Measurements from ENCODE around the gene PARD3B. TPM values are rescaled to one million over a fixed set of nuclear protein-coding genes. Genes with fewer than 3 reads are reported as not detected.
A peak's percentile ranks its signal among the peaks of the same experiment; 100 is the strongest.

Gene PARD3B
- total RNA-seq, 6 experiments from 2014 or later: 5.3 to 11.2 (median 8.3) TPM

- 55% methylated on average over 5 of the region's 5 CpGs for WGBS (ENCODE audit: insufficient coverage, low coverage, low lambda C conversion rate, missing lambda C conversion rate)
- TF ChIP-seq, protein P1, sequence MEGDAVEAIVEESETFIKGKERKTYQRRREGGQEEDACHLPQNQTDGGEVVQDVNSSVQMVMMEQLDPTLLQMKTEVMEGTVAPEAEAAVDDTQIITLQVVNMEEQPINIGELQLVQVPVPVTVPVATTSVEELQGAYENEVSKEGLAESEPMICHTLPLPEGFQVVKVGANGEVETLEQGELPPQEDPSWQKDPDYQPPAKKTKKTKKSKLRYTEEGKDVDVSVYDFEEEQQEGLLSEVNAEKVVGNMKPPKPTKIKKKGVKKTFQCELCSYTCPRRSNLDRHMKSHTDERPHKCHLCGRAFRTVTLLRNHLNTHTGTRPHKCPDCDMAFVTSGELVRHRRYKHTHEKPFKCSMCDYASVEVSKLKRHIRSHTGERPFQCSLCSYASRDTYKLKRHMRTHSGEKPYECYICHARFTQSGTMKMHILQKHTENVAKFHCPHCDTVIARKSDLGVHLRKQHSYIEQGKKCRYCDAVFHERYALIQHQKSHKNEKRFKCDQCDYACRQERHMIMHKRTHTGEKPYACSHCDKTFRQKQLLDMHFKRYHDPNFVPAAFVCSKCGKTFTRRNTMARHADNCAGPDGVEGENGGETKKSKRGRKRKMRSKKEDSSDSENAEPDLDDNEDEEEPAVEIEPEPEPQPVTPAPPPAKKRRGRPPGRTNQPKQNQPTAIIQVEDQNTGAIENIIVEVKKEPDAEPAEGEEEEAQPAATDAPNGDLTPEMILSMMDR (IDR thresholded peaks at IDR 0.05): no peak
- no peak for TF ChIP-seq POLR2A (IDR thresholded peaks at IDR 0.05)
- peak; percentile 40 to 79 (median 60) for ATAC-seq
- Histone ChIP-seq H3K4me1 (peaks cover 0 to 38% (median 9%) of the 10 kb centered on the region in 4 donors), H3K27me3 (no peaks in the 10 kb centered on the region), H3K9me3 (no peaks in the 10 kb centered on the region), H3K36me3 (no peaks in the 10 kb centered on the region), H3K27ac (peak overlapping the region; percentile 27 to 37 (median 36)), H3K4me3 (no peak overlapping the region)
- DNase-seq: no peak
- intact Hi-C loops (cut with DNase I): no loop called here
Observed at GRCh38 chr2:204696124-204696523, 150.8 kb downstream of the PARD3B start.

DNA sequence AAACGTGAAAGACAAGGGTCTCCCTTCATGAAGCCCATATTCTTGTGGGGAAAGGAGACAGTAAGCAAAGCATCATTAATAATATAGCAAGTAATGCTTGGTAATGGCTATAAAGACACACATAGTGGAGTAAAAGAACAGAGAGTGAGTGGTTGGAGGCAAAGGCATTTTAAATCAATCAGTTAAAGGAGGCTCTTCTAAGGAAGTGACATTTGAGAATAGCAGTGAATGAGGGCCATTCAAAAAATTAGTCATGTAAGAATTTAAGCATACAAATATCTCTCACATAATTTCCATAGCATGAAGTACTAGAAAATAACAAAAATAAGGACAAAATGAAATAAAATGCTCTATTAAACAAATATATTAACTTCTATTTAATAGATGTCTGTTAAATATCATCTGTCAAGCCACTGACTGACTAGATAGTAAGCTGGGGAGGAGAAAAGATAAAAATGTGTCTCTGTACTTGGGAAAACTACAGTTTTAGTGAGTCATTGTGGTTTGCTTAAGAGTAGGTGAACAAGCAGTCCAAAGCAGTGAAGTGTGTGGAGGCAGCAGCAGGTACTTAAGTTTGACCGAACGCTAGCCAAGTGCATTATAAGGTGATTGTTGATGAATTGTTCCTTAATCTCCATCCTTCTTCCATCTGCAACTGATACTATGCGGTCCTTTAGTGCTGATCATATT lies 160.1 kb downstream of the PARD3B start:
- Histone ChIP-seq H3K27ac (no peak overlapping the region), H3K4me3 (no peak overlapping the region), H3K27me3 (no peaks in the 10 kb centered on the region), H3K36me3 (no peaks in the 10 kb centered on the region), H3K4me1 (no peaks in the 10 kb centered on the region), H3K9me3 (no peaks in the 10 kb centered on the region)
- TF ChIP-seq, protein P1 (IDR thresholded peaks at IDR 0.05): no peak
- no peak for TF ChIP-seq POLR2A (IDR thresholded peaks at IDR 0.05)
- 61% methylated on average over 4 of the region's 4 CpGs for WGBS (ENCODE audit: insufficient coverage, low coverage, low lambda C conversion rate, missing lambda C conversion rate)
- intact Hi-C loops (cut with DNase I): no loop called here
- DNase-seq: no peak
- no peak for ATAC-seq

DNA sequence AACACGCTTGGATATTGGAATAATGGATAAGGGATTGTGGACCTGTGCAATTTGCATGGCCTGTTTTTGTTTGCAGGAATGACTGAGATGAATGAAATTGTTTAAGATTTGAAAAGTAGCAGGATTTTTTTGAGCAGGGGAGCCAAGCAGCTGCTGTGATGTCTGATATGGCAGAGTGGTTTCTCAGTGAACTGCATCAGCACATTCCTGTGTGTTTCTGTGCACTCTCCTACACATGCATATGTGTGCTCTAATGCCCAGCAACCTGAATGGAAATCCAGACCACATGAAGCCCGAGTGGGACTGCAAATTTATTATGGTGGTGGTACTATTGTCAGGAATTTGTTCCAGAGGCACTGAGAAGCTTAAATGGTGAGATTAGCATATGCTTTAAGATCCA lies 161.7 kb downstream of the PARD3B start:
- no peak for DNase-seq

GRCh38 chr2:204713211-204713610 lies 167.9 kb downstream of the PARD3B start:
- Histone ChIP-seq H3K36me3 (no peaks in the 10 kb centered on the region), H3K4me3 (no peak overlapping the region), H3K27me3 (no peaks in the 10 kb centered on the region), H3K27ac (no peak overlapping the region), H3K4me1 (no peaks in the 10 kb centered on the region), H3K9me3 (no peaks in the 10 kb centered on the region)
- intact Hi-C loops (cut with DNase I): no loop called here
- ATAC-seq (no peak), DNase-seq (no peak)
- WGBS (ENCODE audit: insufficient coverage, low coverage, low lambda C conversion rate, missing lambda C conversion rate): 85% methylated on average over 5 of the region's 5 CpGs
- no peak for TF ChIP-seq POLR2A (IDR thresholded peaks at IDR 0.05)
- TF ChIP-seq, protein P1 (IDR thresholded peaks at IDR 0.05): no peak

More for the DNA sequence above, 161.7 kb downstream of the PARD3B start:
- Histone ChIP-seq H3K36me3 (no peaks in the 10 kb centered on the region), H3K4me1 (no peaks in the 10 kb centered on the region), H3K4me3 (no peak overlapping the region), H3K27ac (no peak overlapping the region), H3K9me3 (no peaks in the 10 kb centered on the region), H3K27me3 (no peaks in the 10 kb centered on the region)
- TF ChIP-seq, protein P1 (IDR thresholded peaks at IDR 0.05): no peak
- no peak for ATAC-seq
- 36% methylated on average over 2 of the region's 2 CpGs for WGBS (ENCODE audit: insufficient coverage, low coverage, low lambda C conversion rate, missing lambda C conversion rate)
- intact Hi-C loops (cut with DNase I): no loop called here
